Esophagus muscularis mucosa (tissue), 4 donors: Measurements from ENCODE around the gene DLG1. TPM values are rescaled to one million over a fixed set of nuclear protein-coding genes. Genes with fewer than 3 reads are reported as not detected.
A peak's percentile ranks its signal among the peaks of the same experiment; 100 is the strongest.

Source experiments
- DNase-seq: peaks from one replicate; pipeline ENCODE4 v3.0.0-alpha.2; 2017; ENCODE audit errors: extremely low spot score
- H3K27ac ChIP-seq, 4 donors: fragments of 200-600 bp; sonication (generic); replicated peaks in 1 of 4; 1 replicate in 3 of 4; 2 replicates in 1 of 4; pipeline ENCODE4 v1.5.1; 2016 to 2019; ENCODE audit warnings: mild to moderate bottlenecking in 1 of 4
- H3K27me3 ChIP-seq, 4 donors: fragments of 200-600 bp; sonication (generic); one replicate each; pipeline versions ENCODE4 v1.5.1 to v1.6.0; 2016 to 2019
- H3K36me3 ChIP-seq, 4 donors: fragments of 200-600 bp; sonication (generic); one replicate each; pipeline ENCODE4 v1.5.1; 2016 to 2019
- H3K4me1 ChIP-seq, 4 donors: fragments of 200-600 bp; sonication (generic); one replicate each; pipeline ENCODE4 v1.5.1; 2016 to 2019
- H3K4me3 ChIP-seq, 4 donors: fragments of 200-600 bp; sonication (generic); 1 replicate in 2 of 4; 2 replicates in 2 of 4; pipeline ENCODE4 v1.5.1; 2016 to 2019; ENCODE audit warnings: mild to moderate bottlenecking in 4 of 4, moderate library complexity in 1 of 4
- H3K9me3 ChIP-seq, 4 donors: fragments of 200-600 bp; sonication (generic); 1 replicate in 3 of 4; 2 replicates in 1 of 4; pipeline ENCODE4 v1.5.1; 2016 to 2019
- EP300 ChIP-seq: sonication (generic); formaldehyde crosslinking; IDR thresholded peaks from one replicate; pipeline ENCODE4 v1.6.1; 2017; ENCODE audit warnings: antibody characterized with exemption
- POLR2A ChIP-seq: fragments of 450-650 bp; IDR thresholded peaks from one replicate; pipeline ENCODE4 v1.6.1; 2017; ENCODE audit warnings: antibody characterized with exemption, moderate library complexity, mild to moderate bottlenecking, low read depth
- POLR2AphosphoS5 ChIP-seq, 2 donors: sonication (generic); formaldehyde crosslinking; IDR thresholded peaks; one replicate each; pipeline ENCODE4 v1.6.1; 2017; ENCODE audit warnings: antibody characterized with exemption in 2 of 2
- WGBS: methylation state at CpG from one replicate; pipeline ENCODE4 v1.1.5; 2018; 5-methylcytosine and 5-hydroxymethylcytosine counted together
- intact Hi-C: fragments of 100-400 bp; cut with DNase I; formaldehyde crosslinking; loops from one replicate; pipeline ENCODE4 v1.15.1; 2023
- total RNA-seq, 4 donors: library from RNA; depleted of rRNA; stranded (reverse); fragments of >200 nt; gene quantifications; one replicate each; pipeline versions ENCODE4 v1.1.0 to v1.2.1, GENCODE V29; 2016
- TF ChIP-seq, protein P1 (sequence below), 3 experiments: fragments of 200-600 bp in 2 of 3; fragments of 450-650 bp in 1 of 3; sonication (generic) in 2 of 3; IDR thresholded peaks; one replicate each; pipeline ENCODE4 v1.5.1; 2017 to 2019; ENCODE audit warnings: antibody characterized with exemption in 3 of 3, mild to moderate bottlenecking in 2 of 3, moderate library complexity in 1 of 3

Gene DLG1
- total RNA-seq = 10 to 100 TPM; 56.8 to 73.1 (median 69.1) TPM

DNA sequence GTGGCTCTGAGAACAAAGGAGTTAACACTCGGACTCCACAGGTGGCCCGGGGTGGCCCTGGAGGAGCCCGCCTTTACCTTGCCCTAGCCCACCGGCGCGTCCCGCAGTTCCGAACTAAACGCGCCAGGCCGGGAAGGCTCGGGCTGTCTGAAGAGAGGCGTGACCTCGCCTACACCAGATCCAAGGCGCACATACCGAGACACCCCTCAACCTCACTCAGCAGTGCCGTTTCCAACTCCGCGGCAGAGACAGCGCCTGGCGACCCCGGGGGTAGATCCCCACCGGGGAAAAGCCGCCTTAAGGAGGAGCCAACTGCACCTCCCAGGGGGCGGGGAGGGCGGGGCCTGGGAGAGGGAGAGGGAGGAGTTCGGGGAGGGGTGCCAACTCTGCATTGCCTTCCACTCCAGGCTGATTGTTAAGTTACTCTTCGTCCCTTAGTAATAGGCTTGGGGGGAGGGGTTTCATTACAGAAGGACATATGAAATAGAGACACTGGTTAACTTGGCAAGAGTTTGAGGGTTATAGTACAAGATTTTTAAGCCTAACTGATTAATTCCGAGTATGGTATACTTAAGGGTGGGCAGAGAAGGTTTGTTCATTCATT lies at the start of gene DLG1:
DLG1 (minus strand) TSS at position 272 of the 604 bp plus-strand sequence. CDS start 1,408 bp downstream, outside the sequence.
- Histone ChIP-seq H3K36me3 (no peaks in the 10 kb centered on the region), H3K4me1 (peaks cover 15 to 45% (median 29%) of the 10 kb centered on the region in 4 donors), H3K4me3 (peak within 1 kb of the TSS; percentile 87 to 98 (median 92)), H3K27ac (peak within 1 kb of the TSS; percentile 91 to 94 (median 94)), H3K9me3 (no peaks in the 10 kb centered on the region), H3K27me3 (no peaks in the 10 kb centered on the region)
- peak; percentile 96 for DNase-seq
- intact Hi-C loops = loop anchor here (2.0 kb wide), 1 partner anchor 158 kb away; no protein-coding TSS in a partner anchor
- 1% methylated on average over 23 of the region's 29 CpGs for WGBS
- TF ChIP-seq POLR2AphosphoS5 (IDR thresholded peaks at IDR 0.05) = peak in 1 of 2 donors; percentile 66
- TF ChIP-seq, protein P1, sequence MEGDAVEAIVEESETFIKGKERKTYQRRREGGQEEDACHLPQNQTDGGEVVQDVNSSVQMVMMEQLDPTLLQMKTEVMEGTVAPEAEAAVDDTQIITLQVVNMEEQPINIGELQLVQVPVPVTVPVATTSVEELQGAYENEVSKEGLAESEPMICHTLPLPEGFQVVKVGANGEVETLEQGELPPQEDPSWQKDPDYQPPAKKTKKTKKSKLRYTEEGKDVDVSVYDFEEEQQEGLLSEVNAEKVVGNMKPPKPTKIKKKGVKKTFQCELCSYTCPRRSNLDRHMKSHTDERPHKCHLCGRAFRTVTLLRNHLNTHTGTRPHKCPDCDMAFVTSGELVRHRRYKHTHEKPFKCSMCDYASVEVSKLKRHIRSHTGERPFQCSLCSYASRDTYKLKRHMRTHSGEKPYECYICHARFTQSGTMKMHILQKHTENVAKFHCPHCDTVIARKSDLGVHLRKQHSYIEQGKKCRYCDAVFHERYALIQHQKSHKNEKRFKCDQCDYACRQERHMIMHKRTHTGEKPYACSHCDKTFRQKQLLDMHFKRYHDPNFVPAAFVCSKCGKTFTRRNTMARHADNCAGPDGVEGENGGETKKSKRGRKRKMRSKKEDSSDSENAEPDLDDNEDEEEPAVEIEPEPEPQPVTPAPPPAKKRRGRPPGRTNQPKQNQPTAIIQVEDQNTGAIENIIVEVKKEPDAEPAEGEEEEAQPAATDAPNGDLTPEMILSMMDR (IDR thresholded peaks at IDR 0.05) = no peak
- peak; percentile 24 for TF ChIP-seq POLR2A
- TF ChIP-seq EP300 = no peak

- intact Hi-C loops = no loop called here
Observed at GRCh38 chr3:197348014-197348413, 49.6 kb upstream of the DLG1 start.

GRCh38 chr3:197345390-197345789 lies 47.0 kb upstream of the DLG1 start:
- no peaks in the 10 kb centered on the region for H3K27me3 ChIP-seq
- DNase-seq = no peak
- TF ChIP-seq POLR2A = no peak
- no peak for TF ChIP-seq EP300
- TF ChIP-seq, protein P1 (IDR thresholded peaks at IDR 0.05) = no peak
- TF ChIP-seq POLR2AphosphoS5 (IDR thresholded peaks at IDR 0.05) = no peak
- H3K36me3 ChIP-seq = no peaks in the 10 kb centered on the region
- H3K9me3 ChIP-seq = no peaks in the 10 kb centered on the region
- H3K4me1 ChIP-seq = no peaks in the 10 kb centered on the region
- intact Hi-C loops = no loop called here
- 85% methylated on average over 4 of the region's 4 CpGs for WGBS
- H3K27ac ChIP-seq = no peak overlapping the region
- no peak overlapping the region for H3K4me3 ChIP-seq

More at GRCh38 chr3:197348014-197348413, 49.6 kb upstream of the DLG1 start:
- DNase-seq = no peak
- H3K27ac ChIP-seq = no peak overlapping the region
- H3K9me3 ChIP-seq = no peaks in the 10 kb centered on the region
- H3K36me3 ChIP-seq = no peaks in the 10 kb centered on the region
- H3K4me3 ChIP-seq = no peak overlapping the region
- WGBS = 98% methylated on average over 6 of the region's 6 CpGs
- H3K4me1 ChIP-seq = peaks cover 12 to 15% (median 14%) of the 10 kb centered on the region in 4 donors
- TF ChIP-seq POLR2A = no peak
- TF ChIP-seq, protein P1 (IDR thresholded peaks at IDR 0.05) = no peak
- TF ChIP-seq EP300 = no peak
- no peaks in the 10 kb centered on the region for H3K27me3 ChIP-seq

- no peak for DNase-seq
- Histone ChIP-seq H3K9me3 (no peaks in the 10 kb centered on the region), H3K36me3 (no peaks in the 10 kb centered on the region), H3K4me1 (peaks cover 0 to 5% (median 2%) of the 10 kb centered on the region in 4 donors), H3K27me3 (no peaks in the 10 kb centered on the region), H3K27ac (no peak overlapping the region), H3K4me3 (no peak overlapping the region)
- intact Hi-C loops = no loop called here
- TF ChIP-seq POLR2A (no peak), POLR2AphosphoS5 (IDR thresholded peaks at IDR 0.05) (no peak), EP300 (no peak)
- TF ChIP-seq, protein P1 (IDR thresholded peaks at IDR 0.05) = no peak
- 94% methylated on average over 11 of the region's 11 CpGs for WGBS
Observed at GRCh38 chr3:197344582-197345318, 46.3 kb upstream of the DLG1 start.
